Brain microvascular endothelial cell (primary cell): ENCODE results near the gene LAMB3.

Experiments
- DNase-seq: peaks from one replicate; pipeline ENCODE4 v3.0.0-alpha.2; 2020
- H3K27ac ChIP-seq: fragments of 250-450 bp; sonication (Bioruptor Pico); 2 replicates; pipeline ENCODE4 v1.5.1; 2020; ENCODE audit warnings: mild to moderate bottlenecking, moderate library complexity
- H3K27me3 ChIP-seq: fragments of 250-450 bp; sonication (Bioruptor Pico); replicated peaks from 2 replicates; pipeline ENCODE4 v1.5.1; 2020; ENCODE audit warnings: mild to moderate bottlenecking
- H3K36me3 ChIP-seq: fragments of 250-450 bp; sonication (Bioruptor Pico); replicated peaks from 2 replicates; pipeline ENCODE4 v1.5.1; 2020; ENCODE audit warnings: mild to moderate bottlenecking
- H3K4me3 ChIP-seq: 2 replicates; pipeline ENCODE4 v1.5.1; 2011; ENCODE audit warnings: low read depth, mild to moderate bottlenecking, control low read depth, low read length, moderate library complexity
- CTCF ChIP-seq: IDR thresholded peaks from 2 replicates; pipeline ENCODE4 v1.5.1; 2011; ENCODE audit warnings: low read depth, mild to moderate bottlenecking, moderate library complexity, low read length, control low read depth, inconsistent platforms; ENCODE audit errors: missing control alignments
- in situ Hi-C: cut with HindIII; loops from 2 replicates; pipeline ENCODE4 v1.10.0; 2017; ENCODE audit warnings: low sequenced_read_pairs, low pct_ligation_motif_present

The LAMB3 gene

GRCh38 chr1:209622841-209623829, 29.1 kb downstream of the LAMB3 start:
- DNase-seq, result no peak
- no peaks in the 10 kb centered on the region for H3K27me3 ChIP-seq
- H3K4me3 ChIP-seq, result no peak overlapping the region
- no peak overlapping the region for H3K27ac ChIP-seq
- H3K36me3 ChIP-seq, result no peaks in the 10 kb centered on the region
- in situ Hi-C loops, result no loop called here
- no peak for TF ChIP-seq CTCF

GRCh38 chr1:209621741-209622655, 30.2 kb downstream of the LAMB3 start:
- Histone ChIP-seq H3K27ac (no peak overlapping the region), H3K36me3 (no peaks in the 10 kb centered on the region), H3K4me3 (no peak overlapping the region), H3K27me3 (no peaks in the 10 kb centered on the region)
- no peak for TF ChIP-seq CTCF
- in situ Hi-C loops, result no loop called here
- no peak for DNase-seq

GRCh38 chr1:209621286-209621685, 30.9 kb downstream of the LAMB3 start:
- TF ChIP-seq CTCF, result no peak
- Histone ChIP-seq H3K4me3 (no peak overlapping the region), H3K27ac (no peak overlapping the region), H3K36me3 (no peaks in the 10 kb centered on the region), H3K27me3 (no peaks in the 10 kb centered on the region)
- in situ Hi-C loops, result no loop called here
- DNase-seq, result no peak

GRCh38 chr1:209620487-209620884, 31.7 kb downstream of the LAMB3 start:
- Histone ChIP-seq H3K4me3 (no peak overlapping the region), H3K27me3 (no peaks in the 10 kb centered on the region), H3K27ac (no peak overlapping the region), H3K36me3 (no peaks in the 10 kb centered on the region)
- TF ChIP-seq CTCF, result no peak
- in situ Hi-C loops, result no loop called here
- no peak for DNase-seq

GRCh38 chr1:209619696-209620486, 32.3 kb downstream of the LAMB3 start:
- in situ Hi-C loops, result no loop called here

More at GRCh38 chr1:209619696-209620486, 32.3 kb downstream of the LAMB3 start:
- no peak overlapping the region for H3K27ac ChIP-seq
- TF ChIP-seq CTCF, result no peak
- H3K36me3 ChIP-seq, result no peaks in the 10 kb centered on the region
- no peak overlapping the region for H3K4me3 ChIP-seq
- no peak for DNase-seq
- no peaks in the 10 kb centered on the region for H3K27me3 ChIP-seq
